Measurements from ENCODE around the gene PTCD2.

DNA sequence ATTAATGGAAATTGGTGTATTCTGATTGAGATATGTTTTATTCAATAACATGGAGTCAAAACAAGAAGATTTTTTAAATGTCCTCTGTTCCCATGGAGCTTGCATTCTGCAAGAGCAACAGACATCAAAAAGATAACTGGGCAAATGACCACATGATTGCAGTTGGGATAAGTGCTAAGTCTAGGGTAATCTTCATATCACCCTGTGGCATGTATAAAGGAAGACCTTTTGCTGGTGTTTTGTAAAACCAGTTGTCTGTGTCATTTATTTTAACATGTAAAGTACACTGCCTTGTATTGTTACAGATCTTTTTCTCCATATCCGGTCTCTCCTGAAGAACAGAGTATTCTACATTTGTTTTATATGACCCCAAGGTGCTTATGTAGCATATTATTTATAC, 44.0 kb downstream of the PTCD2 start:
- TF ChIP-seq, protein P1, sequence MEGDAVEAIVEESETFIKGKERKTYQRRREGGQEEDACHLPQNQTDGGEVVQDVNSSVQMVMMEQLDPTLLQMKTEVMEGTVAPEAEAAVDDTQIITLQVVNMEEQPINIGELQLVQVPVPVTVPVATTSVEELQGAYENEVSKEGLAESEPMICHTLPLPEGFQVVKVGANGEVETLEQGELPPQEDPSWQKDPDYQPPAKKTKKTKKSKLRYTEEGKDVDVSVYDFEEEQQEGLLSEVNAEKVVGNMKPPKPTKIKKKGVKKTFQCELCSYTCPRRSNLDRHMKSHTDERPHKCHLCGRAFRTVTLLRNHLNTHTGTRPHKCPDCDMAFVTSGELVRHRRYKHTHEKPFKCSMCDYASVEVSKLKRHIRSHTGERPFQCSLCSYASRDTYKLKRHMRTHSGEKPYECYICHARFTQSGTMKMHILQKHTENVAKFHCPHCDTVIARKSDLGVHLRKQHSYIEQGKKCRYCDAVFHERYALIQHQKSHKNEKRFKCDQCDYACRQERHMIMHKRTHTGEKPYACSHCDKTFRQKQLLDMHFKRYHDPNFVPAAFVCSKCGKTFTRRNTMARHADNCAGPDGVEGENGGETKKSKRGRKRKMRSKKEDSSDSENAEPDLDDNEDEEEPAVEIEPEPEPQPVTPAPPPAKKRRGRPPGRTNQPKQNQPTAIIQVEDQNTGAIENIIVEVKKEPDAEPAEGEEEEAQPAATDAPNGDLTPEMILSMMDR (IDR thresholded peaks at IDR 0.05; ENCODE audit: low read depth, low read length, poor library complexity, severe bottlenecking) = no peak
- no peak for TF ChIP-seq EZH2phosphoT487 (IDR thresholded peaks at IDR 0.05; ENCODE audit: borderline replicate concordance, low read length)

Data from DOHH2 (cell line).